ENCODE data around the gene ZNF335. TPM values are rescaled to one million over a fixed set of nuclear protein-coding genes. Genes with fewer than 3 reads are reported as not detected.

Gene ZNF335
- total and polyA plus RNA-seq, 2 of the 13 experiments (the other 11 are each of a cell fraction or from before 2014, with no cell fraction given) = 9.7 to 13.7 TPM

DNA sequence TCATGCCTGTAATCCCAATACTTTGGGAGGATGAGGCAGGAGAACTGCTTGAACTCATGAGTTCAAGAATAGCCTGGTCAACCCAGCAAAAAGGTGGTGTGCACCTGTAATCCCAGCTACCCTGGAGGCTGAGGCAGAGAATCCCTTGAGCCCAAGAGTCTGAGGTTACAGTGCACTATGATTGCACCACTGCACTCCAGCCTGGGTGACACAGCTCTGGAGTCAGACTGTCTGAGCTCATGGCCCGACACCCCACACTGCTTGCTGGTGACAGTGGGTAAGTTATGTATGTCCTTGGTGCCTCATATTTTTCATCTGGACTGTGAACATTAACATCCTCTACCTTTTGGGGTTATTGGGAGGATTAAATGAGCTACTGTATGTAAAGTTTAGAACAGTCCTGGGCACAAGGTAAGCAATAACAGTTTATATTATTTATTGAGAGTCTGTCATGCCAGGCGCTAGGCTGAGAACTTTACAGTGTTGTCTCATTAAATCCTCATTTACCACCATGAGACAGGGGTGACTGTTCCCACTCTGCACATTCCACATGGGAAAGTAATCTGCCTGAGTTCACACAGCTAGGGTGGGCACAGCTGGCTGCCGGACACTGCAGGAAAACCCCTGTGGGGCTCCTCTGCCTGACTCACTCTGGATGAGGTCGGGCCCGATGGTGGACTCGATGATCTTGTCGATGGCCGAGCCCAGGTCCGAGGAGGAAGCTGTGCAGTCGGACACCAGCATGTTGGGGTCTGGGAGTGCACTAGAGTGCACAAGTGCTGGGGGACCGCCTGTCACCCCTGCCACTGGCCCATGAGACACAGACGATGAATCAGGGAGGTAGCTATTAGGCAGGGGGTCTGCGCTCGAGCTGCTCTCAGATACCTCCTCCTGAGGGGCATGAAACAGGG is 2.9 kb downstream of the ZNF335 start (continued):
- TF ChIP-seq PITX1 (CRISPR knock-in tag; IDR thresholded peaks at IDR 0.05) (no peak), ZSCAN31 (CRISPR knock-in tag; IDR thresholded peaks at IDR 0.05; ENCODE audit: low read depth) (no peak)

DNA sequence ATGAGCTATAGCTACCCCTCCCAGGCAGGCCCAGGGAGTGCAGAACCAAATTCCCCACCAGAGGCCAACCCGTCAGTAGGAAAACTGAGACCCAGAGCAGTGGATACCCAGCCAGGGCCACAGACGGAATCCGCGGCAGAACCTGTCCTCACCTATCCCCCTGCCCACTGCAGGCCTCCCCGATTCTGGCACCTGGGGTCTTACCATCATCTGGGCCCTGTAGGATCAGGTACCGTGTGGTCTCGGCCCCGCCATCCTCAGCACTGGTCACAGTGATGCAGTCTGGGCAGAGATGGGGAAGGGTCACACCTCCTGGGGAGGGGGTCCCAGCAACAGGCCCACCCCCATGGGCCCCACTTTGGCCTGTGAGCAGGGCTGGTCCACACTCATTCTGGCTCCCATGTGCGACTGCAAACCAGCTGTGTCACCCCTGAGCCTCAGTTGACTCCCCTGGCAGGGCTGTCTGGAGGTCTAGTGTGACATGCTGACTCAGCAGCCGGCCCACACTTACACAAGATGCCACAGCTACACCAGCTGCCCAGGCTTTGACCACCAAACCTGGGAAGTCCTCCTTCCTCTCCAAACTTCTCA is 3.8 kb downstream of the ZNF335 start:
- H3K4me2 ChIP-seq (ENCODE audit: low read depth, low read length) = no peak overlapping the region
- peaks cover 26% of the 10 kb centered on the region for H3K4me1 ChIP-seq (ENCODE audit: insufficient read depth, low read length)
- H3K27me3 ChIP-seq (ENCODE audit: control insufficient read depth in 1 of 2, insufficient read depth in 2 of 2, low read length in 2 of 2) = no peaks in the 10 kb centered on the region; a peak in 1 of 5 replicates
- ATAC-seq (no peak), FAIRE-seq (no peak), DNase-seq (ENCODE audit: low spot score) (no peak)
- no peak overlapping the region for H3K4me3 ChIP-seq (replicated peaks in 1 of 3; ENCODE audit: insufficient read depth in 1 of 3, low read depth in 2 of 3, low read length in 3 of 3)
- CTCF ChIA-PET (ENCODE audit: low intra/inter-chr PET ratio, low total read pairs) = no interaction called here
- H2AFZ ChIP-seq (ENCODE audit: low read length) = no peak overlapping the region
- no peaks in the 10 kb centered on the region for H3K9me3 ChIP-seq (ENCODE audit: low read length)
- intact Hi-C loops (cut with micrococcal nuclease; ENCODE audit: unreplicated experiment) (no loop called here), in situ Hi-C loops (cut with HindIII; ENCODE audit: extremely low pct_ligation_motif_present, low pct_unique_long_range_greater_than_20kb) (no loop called here)
- no peak overlapping the region for H3K9ac ChIP-seq (ENCODE audit: insufficient read depth, low read depth, low read length)
- 98% methylated on average over 8 of the region's 10 CpGs for WGBS (ENCODE audit: low lambda C conversion rate)
- no TSS peak for BruUV-seq (replicated peaks)
- 0 out of 2 replicates have a peak, but pooled peaks cover 2% of the 10 kb centered on the region for H4K20me1 ChIP-seq (ENCODE audit: insufficient read depth, low read length)
- H3K36me3 ChIP-seq (replicated peaks in 1 of 2; ENCODE audit: control insufficient read depth in 1 of 2, insufficient read depth in 2 of 2, low read length in 2 of 2) = peaks cover 25 to 48% of the 10 kb centered on the region in 2 experiments
- H3K79me2 ChIP-seq (ENCODE audit: insufficient read depth, low read length) = peaks cover 6% of the 10 kb centered on the region
- no peak overlapping the region for H3K27ac ChIP-seq (ENCODE audit: extremely low read length, insufficient read depth, low read length)
- POLR2A ChIA-PET = interaction anchor here (0.5 to 4.9 kb wide), 3 partner anchors 23 to 146 kb away, joined by 3 to 51 read pairs (median 27); partner anchors contain the start of genes CTSA and NEURL2
- no peak for TF ChIP-seq KLF13 (CRISPR knock-in tag; IDR thresholded peaks at IDR 0.05)
- TF ChIP-seq NFYC (CRISPR knock-in tag; IDR thresholded peaks at IDR 0.05) = no peak
- no peak for TF ChIP-seq ATF7 (IDR thresholded peaks at IDR 0.05)
- no peak for TF ChIP-seq ATF7 (CRISPR knock-in tag; IDR thresholded peaks at IDR 0.05)
- TF ChIP-seq, protein P1, sequence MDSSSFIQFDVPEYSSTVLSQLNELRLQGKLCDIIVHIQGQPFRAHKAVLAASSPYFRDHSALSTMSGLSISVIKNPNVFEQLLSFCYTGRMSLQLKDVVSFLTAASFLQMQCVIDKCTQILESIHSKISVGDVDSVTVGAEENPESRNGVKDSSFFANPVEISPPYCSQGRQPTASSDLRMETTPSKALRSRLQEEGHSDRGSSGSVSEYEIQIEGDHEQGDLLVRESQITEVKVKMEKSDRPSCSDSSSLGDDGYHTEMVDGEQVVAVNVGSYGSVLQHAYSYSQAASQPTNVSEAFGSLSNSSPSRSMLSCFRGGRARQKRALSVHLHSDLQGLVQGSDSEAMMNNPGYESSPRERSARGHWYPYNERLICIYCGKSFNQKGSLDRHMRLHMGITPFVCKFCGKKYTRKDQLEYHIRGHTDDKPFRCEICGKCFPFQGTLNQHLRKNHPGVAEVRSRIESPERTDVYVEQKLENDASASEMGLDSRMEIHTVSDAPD (CRISPR knock-in tag; IDR thresholded peaks at IDR 0.05) = no peak
- no peak for TF ChIP-seq ZNF569 (CRISPR knock-in tag; IDR thresholded peaks at IDR 0.05; ENCODE audit: borderline replicate concordance)
- no peak for TF ChIP-seq NR2F2 (IDR thresholded peaks at IDR 0.05; ENCODE audit: borderline replicate concordance, low read depth)
- no peak for TF ChIP-seq ZNF720 (CRISPR knock-in tag; IDR thresholded peaks at IDR 0.05)
- TF ChIP-seq HNF4G (IDR thresholded peaks at IDR 0.05; ENCODE audit: borderline replicate concordance, low read depth, low read length) = no peak
- no peak for TF ChIP-seq HNF4G (CRISPR knock-in tag; IDR thresholded peaks at IDR 0.05; ENCODE audit: borderline replicate concordance, low read depth)
- TF ChIP-seq ZNF619 (CRISPR knock-in tag; IDR thresholded peaks at IDR 0.05) = no peak
- TF ChIP-seq, protein P2, sequence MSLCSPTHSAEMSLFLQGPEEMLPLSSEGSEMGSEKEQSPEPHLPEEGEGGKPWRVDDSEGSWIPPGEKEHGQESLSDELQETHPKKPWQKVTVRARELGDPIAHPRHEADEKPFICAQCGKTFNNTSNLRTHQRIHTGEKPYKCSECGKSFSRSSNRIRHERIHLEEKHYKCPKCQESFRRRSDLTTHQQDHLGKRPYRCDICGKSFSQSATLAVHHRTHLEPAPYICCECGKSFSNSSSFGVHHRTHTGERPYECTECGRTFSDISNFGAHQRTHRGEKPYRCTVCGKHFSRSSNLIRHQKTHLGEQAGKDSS (CRISPR knock-in tag; IDR thresholded peaks at IDR 0.05; ENCODE audit: borderline replicate concordance, low read depth) = no peak

All from HepG2 (cell line).